MV-4-11 (cell line): Measurements from ENCODE around the gene LGALS9B.
"Not testable (repeated sequence)": the region's sequence is repeated elsewhere in the genome, so short reads cannot be mapped to it uniquely, and the experiment has no call there.

Experiments
- DNase-seq: peaks from one replicate; lab custom pipeline; 2025; lab: John Stamatoyannopoulos, UW

Gene LGALS9B

GRCh38 chr17:20416381-20416911 lies 50.9 kb downstream of the LGALS9B start:
- not testable (repeated sequence) for DNase-seq

- DNase-seq = not testable (repeated sequence)
These were observed 51.9 kb downstream of the LGALS9B start for GRCh38 chr17:20415479-20415878.

- not testable (repeated sequence) for DNase-seq
These were observed 65.9 kb downstream of the LGALS9B start for GRCh38 chr17:20401306-20402022.

GRCh38 chr17:20400559-20401305 lies 66.6 kb downstream of the LGALS9B start:
- DNase-seq = not testable (repeated sequence)
